ENCODE measurements around the gene YPEL5. TPM values are rescaled to one million over a fixed set of nuclear protein-coding genes. Genes with fewer than 3 reads are reported as not detected.

The YPEL5 gene
- total RNA-seq, 1 experiment from 2014 or later, result 27.1 TPM

DNA sequence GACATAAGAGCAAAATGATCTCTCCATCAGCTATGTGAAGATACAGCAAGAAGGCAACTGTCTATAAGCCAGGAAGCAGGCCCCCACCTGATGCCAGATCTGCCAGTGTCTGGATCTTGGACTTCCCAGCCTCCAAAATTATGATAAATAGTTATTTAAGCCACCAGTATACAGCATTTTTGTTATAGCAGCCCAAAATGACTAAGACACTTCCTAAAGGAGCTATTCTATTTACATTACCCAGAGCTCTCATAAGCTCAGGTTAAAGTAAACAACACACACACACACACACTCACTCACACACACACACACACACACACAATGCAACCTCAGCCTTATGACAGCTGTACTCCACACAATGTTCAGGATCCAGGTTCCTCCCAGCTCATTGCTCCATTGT lies 5.7 kb upstream of the YPEL5 start:
- no TSS peak for BruUV-seq (replicated peaks)
- ChIA-PET CTCF (no interaction called here), POLR2A (no interaction called here), RAD21 (ENCODE audit: low non-redundant PET in 1 of 2, low total read pairs in 2 of 2, uncharacterized antibody in 2 of 2, unreplicated experiment in 2 of 2) (no interaction called here)
- Histone ChIP-seq H3K4me1 (ENCODE audit: control insufficient read depth in 1 of 2, insufficient read depth in 2 of 2, low read length in 2 of 2) (peaks cover 5 to 6% of the 10 kb centered on the region in 2 experiments; a peak in 3 of 4 replicates), H3K4me2 (ENCODE audit: low read length) (no peak overlapping the region), H3K9me2 (ENCODE audit: insufficient read depth) (no peaks in the 10 kb centered on the region), H3K36me3 (ENCODE audit: control insufficient read depth in 1 of 2, insufficient read depth in 2 of 2, low read length in 2 of 2) (no peaks in the 10 kb centered on the region), H2AFZ (ENCODE audit: low read depth, low read length, poor library complexity, severe bottlenecking) (no peak overlapping the region), H3K79me2 (ENCODE audit: insufficient read depth, low read length) (no peaks in the 10 kb centered on the region), H3K27ac (ENCODE audit: low read depth, low read length) (no peak overlapping the region), H3K9ac (ENCODE audit: low read length) (no peak overlapping the region), H3K27me3 (ENCODE audit: insufficient read depth, low read length) (no peaks in the 10 kb centered on the region), H3K9me3 (ENCODE audit: control insufficient read depth in 1 of 2, insufficient read depth in 1 of 2, low read depth in 1 of 2, low read length in 2 of 2) (no peaks in the 10 kb centered on the region), H4K20me1 (ENCODE audit: insufficient read depth) (no peaks in the 10 kb centered on the region), H3K4me3 (replicated peaks in 1 of 2; ENCODE audit: low read depth in 1 of 2, low read length in 2 of 2) (no peak overlapping the region)
- intact Hi-C loops (cut with micrococcal nuclease), result no loop called here
- ATAC-seq (no peak), DNase-seq (ENCODE audit: low read depth, low spot score) (no peak)
- TF ChIP-seq, protein P1, sequence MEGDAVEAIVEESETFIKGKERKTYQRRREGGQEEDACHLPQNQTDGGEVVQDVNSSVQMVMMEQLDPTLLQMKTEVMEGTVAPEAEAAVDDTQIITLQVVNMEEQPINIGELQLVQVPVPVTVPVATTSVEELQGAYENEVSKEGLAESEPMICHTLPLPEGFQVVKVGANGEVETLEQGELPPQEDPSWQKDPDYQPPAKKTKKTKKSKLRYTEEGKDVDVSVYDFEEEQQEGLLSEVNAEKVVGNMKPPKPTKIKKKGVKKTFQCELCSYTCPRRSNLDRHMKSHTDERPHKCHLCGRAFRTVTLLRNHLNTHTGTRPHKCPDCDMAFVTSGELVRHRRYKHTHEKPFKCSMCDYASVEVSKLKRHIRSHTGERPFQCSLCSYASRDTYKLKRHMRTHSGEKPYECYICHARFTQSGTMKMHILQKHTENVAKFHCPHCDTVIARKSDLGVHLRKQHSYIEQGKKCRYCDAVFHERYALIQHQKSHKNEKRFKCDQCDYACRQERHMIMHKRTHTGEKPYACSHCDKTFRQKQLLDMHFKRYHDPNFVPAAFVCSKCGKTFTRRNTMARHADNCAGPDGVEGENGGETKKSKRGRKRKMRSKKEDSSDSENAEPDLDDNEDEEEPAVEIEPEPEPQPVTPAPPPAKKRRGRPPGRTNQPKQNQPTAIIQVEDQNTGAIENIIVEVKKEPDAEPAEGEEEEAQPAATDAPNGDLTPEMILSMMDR (IDR thresholded peaks at IDR 0.05 in 2 of 3, conservative IDR thresholded peaks at IDR 0.05 in 1 of 3; ENCODE audit: borderline replicate concordance in 1 of 3, insufficient read depth in 1 of 3, low read depth in 2 of 3, low read length in 2 of 3), result no peak
- TF ChIP-seq EZH2 (IDR thresholded peaks at IDR 0.05), result no peak
- TF ChIP-seq ELF1 (IDR thresholded peaks at IDR 0.05; ENCODE audit: borderline replicate concordance, low read depth), result no peak
- no peak for TF ChIP-seq CBX3 (IDR thresholded peaks at IDR 0.05; ENCODE audit: low read depth)
- TF ChIP-seq, protein P2, sequence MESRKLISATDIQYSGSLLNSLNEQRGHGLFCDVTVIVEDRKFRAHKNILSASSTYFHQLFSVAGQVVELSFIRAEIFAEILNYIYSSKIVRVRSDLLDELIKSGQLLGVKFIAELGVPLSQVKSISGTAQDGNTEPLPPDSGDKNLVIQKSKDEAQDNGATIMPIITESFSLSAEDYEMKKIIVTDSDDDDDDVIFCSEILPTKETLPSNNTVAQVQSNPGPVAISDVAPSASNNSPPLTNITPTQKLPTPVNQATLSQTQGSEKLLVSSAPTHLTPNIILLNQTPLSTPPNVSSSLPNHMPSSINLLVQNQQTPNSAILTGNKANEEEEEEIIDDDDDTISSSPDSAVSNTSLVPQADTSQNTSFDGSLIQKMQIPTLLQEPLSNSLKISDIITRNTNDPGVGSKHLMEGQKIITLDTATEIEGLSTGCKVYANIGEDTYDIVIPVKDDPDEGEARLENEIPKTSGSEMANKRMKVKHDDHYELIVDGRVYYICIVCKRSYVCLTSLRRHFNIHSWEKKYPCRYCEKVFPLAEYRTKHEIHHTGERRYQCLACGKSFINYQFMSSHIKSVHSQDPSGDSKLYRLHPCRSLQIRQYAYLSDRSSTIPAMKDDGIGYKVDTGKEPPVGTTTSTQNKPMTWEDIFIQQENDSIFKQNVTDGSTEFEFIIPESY (IDR thresholded peaks at IDR 0.05; ENCODE audit: extremely low read depth, insufficient replicate concordance, low read length), result no peak
- TF ChIP-seq POLR2AphosphoS5 (IDR thresholded peaks at IDR 0.05; ENCODE audit: low read depth, low read length), result no peak
- TF ChIP-seq JUND (IDR thresholded peaks at IDR 0.05), result no peak
- no peak for TF ChIP-seq SIN3A (IDR thresholded peaks at IDR 0.05; ENCODE audit: low read depth)
- TF ChIP-seq SRF (IDR thresholded peaks at IDR 0.05; ENCODE audit: low read depth), result no peak
- no peak for TF ChIP-seq ZNF274 (IDR thresholded peaks at IDR 0.05; ENCODE audit: low read depth, low read length)
- TF ChIP-seq RAD21 (IDR thresholded peaks at IDR 0.05; ENCODE audit: low read depth), result no peak
- no peak for TF ChIP-seq EZH2phosphoT487 (IDR thresholded peaks at IDR 0.05; ENCODE audit: borderline replicate concordance)
- TF ChIP-seq CEBPB (IDR thresholded peaks at IDR 0.05; ENCODE audit: low read depth), result no peak
- TF ChIP-seq, protein P3, sequence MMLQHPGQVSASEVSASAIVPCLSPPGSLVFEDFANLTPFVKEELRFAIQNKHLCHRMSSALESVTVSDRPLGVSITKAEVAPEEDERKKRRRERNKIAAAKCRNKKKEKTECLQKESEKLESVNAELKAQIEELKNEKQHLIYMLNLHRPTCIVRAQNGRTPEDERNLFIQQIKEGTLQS (IDR thresholded peaks at IDR 0.05), result no peak
- TF ChIP-seq, protein P4, sequence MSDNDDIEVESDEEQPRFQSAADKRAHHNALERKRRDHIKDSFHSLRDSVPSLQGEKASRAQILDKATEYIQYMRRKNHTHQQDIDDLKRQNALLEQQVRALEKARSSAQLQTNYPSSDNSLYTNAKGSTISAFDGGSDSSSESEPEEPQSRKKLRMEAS (IDR thresholded peaks at IDR 0.05), result no peak
- no peak for TF ChIP-seq SP1 (IDR thresholded peaks at IDR 0.05; ENCODE audit: low read depth)

Measured in HCT116 (cell line).